ENCODE data around the gene GLRA3.
"Not testable (repeated sequence)": the region's sequence is repeated elsewhere in the genome, so short reads cannot be mapped to it uniquely, and the experiment has no call there.

The GLRA3 gene

GRCh38 chr4:174828845-174829701, at the start of gene GLRA3:
Gene GLRA3 (minus strand): TSS chr4:174829247. CDS start chr4:174828811, 436 bp downstream.
- peak; percentile 57 for DNase-seq (ENCODE audit: low read depth)

DNA sequence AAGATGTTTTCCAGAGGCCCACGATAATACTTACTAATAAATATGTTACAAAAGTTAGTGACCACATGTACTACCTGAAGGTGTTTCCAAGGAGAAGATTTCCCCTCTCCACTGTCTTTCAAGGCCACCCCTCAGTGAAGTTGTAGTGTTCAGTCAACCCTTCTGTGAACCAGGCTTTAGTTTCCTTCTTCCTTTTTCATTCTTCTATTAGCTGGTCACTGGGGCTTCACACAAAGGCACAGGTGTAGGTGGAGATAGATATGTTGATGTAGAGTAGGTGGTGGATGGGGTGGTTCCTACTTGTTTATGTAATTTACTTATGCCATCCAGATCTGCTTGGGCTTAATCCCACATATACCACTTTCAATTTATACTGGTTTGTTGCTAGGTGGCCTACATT, 45.9 kb upstream of the GLRA3 start:
- no peak for DNase-seq (ENCODE audit: low read depth)

DNA sequence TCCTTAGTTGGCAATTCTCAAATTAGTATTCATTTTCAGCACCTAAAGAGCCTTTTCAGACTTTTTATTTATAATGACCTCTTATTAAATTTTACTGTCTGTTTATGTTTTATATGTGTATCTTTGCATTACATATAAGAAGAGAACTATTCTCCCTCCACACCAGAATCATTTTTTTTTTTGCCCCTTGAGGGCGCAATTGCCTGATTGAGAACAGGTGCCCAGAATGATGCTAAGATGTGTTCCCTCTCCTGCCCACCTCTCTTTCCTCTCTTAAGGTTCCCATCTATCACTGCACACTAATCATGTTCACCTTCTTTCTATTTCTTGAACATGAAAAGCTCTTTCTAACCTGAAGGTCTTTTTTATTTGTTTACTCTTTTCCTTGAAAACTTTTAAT, 44.9 kb upstream of the GLRA3 start:
- peak; percentile 30 for DNase-seq (ENCODE audit: low read depth)

DNA sequence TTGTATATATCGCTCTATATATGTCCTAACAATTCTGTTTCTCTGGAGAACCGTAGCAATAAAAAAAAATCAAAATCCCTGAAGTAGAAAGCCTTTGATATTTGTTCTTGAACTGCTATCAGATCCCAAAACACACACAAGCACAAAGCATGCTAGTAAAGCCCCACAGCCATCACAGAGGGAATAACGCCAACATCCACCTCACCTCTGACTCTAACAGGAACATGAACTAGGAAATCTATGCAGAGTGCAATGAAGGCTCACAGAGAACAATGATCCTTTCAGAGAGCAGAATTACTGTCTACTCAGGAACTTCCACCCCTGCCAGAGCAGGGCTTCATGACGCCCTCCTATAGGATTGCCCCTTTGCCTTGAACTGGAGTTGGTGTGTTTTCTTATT, 44.1 kb upstream of the GLRA3 start:
- DNase-seq (ENCODE audit: low read depth): not testable (repeated sequence)

DNA sequence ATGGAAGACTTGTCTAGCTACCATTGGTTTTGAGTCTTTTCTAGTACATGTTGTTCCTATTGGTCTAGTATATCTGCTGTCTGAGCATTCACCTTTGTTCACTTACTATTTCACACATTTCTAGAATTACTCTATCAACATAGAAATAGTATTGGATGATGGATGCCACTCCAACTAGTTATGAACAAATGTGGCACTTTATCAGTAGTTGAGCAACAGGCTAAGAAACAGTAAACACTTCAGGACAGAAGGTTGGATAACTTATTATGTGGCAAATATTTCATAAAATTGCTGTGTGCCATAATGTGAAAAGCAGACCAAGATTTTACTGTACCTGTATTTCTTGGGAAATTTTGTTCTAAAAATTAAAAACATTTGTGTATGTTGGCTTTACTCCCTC, 42.4 kb upstream of the GLRA3 start:
- no peak for DNase-seq (ENCODE audit: low read depth)

DNA sequence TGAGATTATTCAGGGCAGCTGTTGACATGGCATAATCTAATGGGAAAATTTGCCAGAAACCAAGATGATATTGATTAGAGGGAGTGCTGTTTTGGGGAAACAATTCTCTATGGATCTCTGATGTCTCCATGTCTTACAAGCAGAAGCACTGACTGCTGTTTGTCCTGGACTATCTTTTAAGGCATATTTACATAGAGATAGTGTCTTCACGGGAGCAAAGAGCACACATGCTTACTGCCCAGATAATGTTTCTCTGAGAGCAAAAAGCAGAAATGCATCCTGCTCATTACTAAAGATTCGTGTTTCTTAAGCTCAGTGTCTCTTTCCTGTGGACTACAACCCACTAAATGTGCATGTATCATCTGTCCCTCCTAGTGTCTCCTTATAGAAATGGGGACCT, 41.3 kb upstream of the GLRA3 start:
- no peak for DNase-seq (ENCODE audit: low read depth)

DNA sequence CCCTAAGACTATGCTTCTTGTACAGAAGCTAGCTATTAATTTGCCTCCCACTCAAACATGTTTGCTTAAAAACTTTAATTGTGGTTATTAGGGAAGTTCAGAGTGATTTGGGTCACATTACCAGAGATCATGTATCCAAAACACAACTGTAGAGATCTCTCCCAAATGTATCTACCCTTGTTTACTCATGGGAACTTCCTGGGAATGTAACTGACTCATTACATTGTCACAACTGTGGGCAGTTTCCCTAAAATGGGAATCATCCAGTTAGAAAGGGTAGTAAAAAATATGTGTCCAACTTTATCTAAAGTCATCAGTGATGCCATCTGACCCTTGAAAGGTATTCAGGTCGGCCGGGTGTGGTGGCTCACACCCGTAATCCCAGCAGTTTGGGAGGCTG, 40.3 kb upstream of the GLRA3 start:
- DNase-seq (ENCODE audit: low read depth): peak; percentile 15

DNA sequence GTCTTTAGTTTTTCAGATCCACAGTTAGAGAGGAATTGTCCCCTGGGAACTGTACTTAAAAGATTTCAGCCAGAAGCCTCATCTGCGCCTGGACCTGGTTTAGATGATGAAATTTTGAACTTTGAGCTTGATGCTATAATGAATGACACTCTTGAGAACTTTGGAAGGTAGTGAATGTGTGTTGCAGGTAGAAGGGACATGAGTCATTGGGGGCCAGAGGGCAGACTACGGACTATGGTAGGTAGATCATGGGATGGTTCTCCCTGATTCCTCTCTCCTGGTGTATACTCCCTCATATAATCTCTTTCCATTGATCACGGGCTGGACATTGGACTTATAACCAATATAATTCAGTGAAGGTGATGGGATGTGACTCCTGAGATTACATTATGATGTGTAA, 38.9 kb upstream of the GLRA3 start:
- no peak for DNase-seq (ENCODE audit: low read depth)

DNA sequence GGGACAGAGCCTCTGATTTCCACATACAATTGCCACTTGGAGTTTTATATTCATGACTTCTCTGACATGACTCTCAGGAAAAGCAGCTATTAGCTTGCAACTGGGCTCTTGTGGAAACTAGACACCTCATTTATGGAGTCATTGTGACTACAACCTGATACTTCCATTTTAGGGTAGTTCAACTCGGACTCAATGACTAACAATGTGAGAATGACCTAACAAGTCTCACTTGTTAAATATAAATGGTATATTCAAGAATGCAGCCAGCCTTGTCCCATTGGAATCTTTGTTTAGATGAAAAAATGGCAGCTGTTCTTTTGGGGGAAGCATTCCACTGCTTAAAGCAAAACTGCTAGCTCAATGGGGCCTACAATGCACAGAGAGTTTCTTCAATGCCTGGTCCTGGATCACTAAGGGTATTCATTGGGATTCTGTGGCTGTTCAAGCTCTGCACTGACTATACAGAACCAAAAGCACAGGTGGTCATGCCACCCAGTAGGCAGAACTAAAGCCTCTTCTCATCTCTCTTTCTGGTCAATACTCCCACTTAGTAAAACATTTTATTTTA, 36.5 kb upstream of the GLRA3 start:
- peak; percentile 8 for DNase-seq (ENCODE audit: low read depth)

DNA sequence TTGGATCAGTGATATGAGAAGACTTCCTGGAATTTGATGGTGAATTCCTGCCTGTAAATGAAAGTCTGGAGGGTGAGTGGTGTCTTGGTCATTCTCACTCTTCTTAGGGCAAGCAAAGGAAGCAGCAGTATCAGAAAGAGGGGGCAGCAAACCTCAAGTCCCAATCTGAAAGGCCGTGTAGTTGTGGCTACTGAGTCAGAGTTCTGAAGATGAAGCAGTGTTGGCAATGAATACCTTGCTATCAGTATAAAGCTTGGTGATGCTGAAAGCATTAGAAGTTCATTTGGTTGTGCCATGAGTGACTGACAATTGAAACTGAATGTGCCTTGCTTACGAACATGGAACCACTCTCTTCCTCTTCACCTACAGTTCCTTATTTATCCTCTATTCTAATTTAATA, 35.0 kb upstream of the GLRA3 start:
- DNase-seq (ENCODE audit: low read depth): no peak

- DNase-seq (ENCODE audit: low read depth): no peak
Measured at GRCh38 chr4:174860588-174860987, 31.5 kb upstream of the GLRA3 start.

DNA sequence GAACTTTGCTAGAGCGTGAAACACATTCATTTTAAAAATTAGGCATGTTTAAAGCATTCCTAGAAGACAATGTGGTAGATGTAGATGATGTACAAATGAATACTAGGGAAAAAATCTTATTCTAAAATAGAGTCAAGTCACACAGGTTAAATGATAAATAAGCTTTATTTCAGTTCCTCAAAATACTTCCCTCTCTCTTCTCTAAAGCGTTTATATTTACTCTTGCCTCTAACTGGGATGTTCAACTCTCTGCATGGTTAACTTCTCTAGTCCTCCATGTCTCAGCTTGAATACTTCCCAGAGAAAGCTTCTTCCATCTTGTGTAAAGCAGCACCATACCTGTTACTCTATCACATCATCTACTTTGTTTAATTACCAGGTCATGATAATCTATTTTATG, 30.9 kb upstream of the GLRA3 start:
- DNase-seq (ENCODE audit: low read depth): no peak

DNA sequence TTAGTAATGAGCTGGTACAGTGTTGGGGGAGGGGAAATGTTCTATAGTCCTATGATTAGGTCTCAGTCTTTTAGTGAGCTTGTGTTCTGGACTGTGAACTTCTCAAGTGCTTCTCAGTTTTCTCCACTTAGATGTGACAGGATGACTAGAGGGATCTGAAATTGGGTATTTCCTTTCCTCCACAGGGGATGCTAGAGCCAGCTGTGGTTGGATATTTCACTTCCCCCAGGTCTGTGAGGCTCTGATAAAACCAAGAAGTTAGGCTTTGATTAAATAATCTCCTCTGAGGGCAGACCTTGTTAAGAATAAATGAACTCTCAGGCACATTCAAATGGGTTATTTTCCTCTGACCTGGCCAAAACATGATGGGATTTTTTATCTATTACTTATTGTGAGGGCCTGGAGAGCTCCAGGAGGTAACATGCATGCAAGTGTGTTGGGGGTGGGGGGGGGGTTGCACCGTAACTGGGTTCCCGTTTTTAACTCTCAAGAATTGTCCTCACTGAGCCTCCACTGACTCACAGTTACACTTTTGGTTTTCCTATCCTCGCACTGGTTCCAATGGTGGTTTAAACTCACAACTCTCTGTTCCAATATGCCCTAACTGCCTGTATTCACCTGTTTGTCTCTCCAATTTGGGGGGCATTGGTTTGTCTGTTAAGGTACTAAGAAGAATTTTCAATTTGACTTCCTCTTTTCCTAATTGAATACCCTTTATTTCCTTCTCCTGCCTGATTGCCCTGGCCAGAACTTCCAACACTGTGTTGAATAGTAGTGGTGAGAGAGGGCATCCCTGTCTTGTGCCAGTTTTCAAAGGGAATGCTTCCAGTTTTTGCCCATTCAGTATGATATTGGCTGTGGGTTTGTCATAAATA, 28.1 kb upstream of the GLRA3 start:
- no peak for DNase-seq (ENCODE audit: low read depth)

DNA sequence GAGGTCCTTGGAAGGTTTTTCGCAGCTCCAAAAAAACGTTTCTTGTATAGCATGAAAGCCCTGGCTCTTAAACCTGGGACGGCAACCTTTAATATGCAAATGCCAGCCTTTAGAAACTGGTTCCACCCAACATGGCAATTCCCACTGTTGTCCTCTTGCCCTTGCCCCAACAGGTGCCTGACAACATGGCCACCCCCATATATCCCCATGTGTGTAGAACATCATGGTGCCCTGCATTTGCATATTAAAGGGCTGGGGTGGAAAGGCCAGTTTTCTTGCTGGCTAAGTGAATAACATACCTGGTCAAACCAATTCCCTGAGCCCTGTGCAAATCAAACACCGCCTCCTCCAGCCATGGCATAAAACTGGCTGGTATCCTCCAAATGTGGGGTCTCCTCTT, 26.0 kb upstream of the GLRA3 start:
- no peak for DNase-seq (ENCODE audit: low read depth)

GRCh38 chr4:174853629-174854028, 24.6 kb upstream of the GLRA3 start:
- no peak for DNase-seq (ENCODE audit: low read depth)

DNA sequence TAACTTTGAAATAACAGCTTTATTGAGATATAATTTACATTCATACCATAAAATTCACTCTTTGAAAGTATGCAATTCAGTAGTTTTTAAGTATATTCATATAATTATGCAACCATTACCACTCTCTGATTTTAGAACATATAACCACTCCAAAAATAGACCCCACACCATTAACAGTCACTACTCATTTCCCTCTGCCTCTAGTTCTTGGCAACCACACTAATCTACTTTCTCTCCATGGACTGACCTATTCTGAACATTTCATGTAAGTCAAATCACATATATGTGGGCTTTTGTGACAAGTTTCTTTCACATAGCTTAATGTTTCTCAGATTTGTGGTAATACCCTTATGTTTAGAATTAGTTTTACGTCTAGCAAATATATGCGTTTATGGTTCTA, 19.5 kb upstream of the GLRA3 start:
- no peak for DNase-seq (ENCODE audit: low read depth)

DNA sequence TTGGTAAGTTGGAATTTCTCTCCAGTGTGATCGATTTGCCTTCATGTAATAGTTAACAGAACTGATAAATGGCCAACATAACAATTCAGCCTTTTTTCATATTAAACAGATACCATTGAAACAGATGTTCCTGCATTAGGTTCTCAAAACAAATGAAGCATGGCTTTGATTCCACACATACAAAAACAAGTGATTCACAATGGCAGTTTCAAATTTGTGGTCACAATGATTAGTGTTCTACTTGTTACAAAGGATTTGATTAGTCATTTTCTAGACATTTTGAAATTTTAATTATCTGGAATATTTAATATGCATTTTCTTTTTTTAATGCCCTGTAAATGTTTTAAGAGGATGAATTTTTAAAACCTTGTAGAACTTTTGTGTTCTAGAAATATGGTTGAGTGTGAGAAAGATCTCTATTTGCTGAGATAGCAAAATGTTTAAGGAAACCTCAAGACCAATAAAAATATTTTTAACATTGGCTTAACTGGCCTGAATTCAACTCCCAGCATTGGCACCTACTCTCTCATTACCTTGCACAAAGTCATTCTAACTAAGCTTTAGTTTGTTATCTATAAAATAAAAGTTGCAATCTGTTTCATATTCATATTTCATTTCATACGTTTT, 18.9 kb upstream of the GLRA3 start:
- DNase-seq (ENCODE audit: low read depth): peak; percentile 4

DNA sequence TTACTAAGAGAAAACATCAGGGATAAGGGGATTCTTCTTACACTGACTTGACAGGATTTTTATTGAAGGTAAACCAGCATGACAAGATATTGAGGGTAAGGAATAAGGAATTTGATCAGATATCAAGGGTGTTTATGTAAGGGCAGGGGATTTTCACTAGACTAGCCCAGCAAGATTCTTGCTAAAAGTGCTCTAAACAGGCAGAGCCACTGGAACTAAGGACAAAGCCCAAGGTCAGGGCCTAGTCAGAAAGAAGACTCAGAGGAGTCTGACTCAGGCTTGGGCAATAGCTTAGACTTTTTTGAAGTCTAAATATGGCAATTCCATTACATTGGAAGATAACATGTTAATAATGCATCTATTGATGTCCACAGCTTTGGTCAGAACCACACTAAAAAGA, 6.5 kb upstream of the GLRA3 start:
- no peak for DNase-seq (ENCODE audit: low read depth)

- DNase-seq (ENCODE audit: low read depth): no peak
Measured at GRCh38 chr4:174834477-174834876, 5.4 kb upstream of the GLRA3 start.

DNA sequence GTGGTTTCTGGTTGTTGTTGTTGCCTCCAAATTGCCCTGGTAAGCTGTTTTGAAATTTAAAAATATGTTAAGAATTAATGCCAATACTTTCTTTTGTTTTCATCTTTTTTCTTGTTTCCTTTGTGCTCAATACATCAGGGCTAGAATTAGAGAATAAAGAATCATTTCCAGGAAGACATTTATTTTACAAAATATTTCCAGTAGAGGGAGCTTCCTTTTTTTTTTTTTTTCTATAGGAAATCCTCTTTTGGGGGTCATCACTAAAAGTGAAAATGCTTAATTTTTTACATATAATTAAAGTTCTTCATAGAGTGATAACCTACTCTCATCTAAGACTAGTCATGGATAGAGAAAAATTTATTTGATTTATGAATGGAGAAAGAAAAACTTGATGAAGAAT, 2.4 kb downstream of the GLRA3 start:
- DNase-seq (ENCODE audit: low read depth): no peak

GRCh38 chr4:174815282-174815681, 13.8 kb downstream of the GLRA3 start:
- no peak for DNase-seq (ENCODE audit: low read depth)

DNA sequence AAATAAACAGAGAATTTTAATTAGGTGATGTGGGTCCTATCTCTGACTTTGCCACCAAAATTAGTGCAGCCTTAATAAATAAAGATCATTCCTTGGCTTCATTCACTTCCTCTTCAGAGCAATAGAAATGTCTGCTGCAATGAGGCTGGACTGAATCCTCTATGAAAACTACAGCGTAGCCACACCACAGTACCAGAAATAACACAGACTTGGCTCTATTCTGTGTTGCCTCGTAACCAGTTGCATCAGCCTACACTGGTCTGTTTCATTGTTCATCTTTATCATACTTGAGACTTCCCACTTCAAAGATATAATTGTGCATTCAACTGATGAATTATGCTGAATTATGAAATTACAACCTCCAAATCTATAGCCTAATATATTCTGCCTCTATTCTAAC, 15.8 kb downstream of the GLRA3 start:
- no peak for DNase-seq (ENCODE audit: low read depth)
